DMS 273 treated with DMSO at 0.1 percent for 48 hours (cell line): Measurements from ENCODE around the gene C4orf50.
"Not testable (repeated sequence)": the region's sequence is repeated elsewhere in the genome, so short reads cannot be mapped to it uniquely, and the experiment has no call there.

ENCODE experiments used
- DNase-seq: peaks from one replicate; lab custom pipeline; 2025; lab: John Stamatoyannopoulos, UW

C4orf50 gene

DNA sequence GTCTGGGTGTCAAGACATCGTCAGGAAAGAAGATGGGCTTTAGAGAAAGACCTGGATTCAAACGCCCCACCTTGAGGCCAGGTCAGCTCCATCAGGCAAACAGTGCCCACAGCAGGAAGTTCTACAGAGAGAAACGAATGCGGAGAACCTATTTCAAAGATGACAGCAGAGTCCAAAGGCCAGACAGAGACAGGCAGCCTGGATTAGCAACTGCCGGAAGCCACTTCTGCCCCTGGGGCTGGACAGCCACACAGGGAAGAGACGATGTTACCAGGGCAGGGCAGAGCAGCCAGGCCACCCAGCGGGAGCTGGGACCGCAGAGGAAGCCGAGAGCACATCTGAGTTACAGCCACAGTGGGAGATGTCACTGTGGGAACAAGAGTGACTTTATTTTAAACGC is 1.2 kb downstream of the C4orf50 start:
- no peak for DNase-seq

DNA sequence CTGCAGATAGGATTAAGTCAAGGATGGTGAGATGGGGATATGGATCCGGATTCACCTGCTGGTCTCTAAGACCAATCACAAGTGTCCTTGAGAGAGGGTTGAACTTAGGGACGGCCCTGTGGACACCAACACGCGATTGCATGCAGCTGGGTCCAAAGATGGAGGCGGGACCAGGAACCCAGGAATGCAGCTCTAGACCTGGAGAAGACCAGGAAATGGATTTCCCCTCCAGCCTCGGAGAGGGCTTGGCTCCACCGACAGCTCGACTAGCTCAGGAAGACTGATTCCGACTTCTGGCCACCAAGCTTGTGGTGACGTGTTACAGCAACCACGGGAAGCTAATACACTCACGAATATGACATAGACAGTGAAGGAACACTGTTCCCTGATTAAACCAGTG is 4.7 kb downstream of the C4orf50 start:
- DNase-seq = no peak

DNA sequence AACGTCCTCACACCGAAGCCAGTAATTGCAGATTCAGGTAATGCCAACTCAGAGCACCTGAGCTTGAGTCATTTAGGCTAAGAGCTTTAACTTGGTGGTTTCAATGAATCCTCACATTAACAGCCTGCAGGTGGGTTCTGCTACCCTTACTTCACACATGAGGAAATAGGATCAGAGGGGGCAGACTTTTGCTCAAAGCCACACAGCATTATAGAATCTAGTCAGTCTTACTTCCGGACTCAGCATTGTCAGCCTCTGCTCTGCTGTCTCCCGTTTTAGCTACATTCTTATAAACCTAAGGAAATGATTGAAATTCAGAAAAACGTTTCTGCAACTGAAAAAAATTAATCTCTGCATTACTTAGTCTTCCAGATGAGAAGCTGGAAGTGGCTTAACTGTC is 6.0 kb downstream of the C4orf50 start:
- DNase-seq = no peak

- DNase-seq = no peak
Measured at GRCh38 chr4:6011686-6012085, 6.5 kb downstream of the C4orf50 start.

GRCh38 chr4:6011271-6011671 is 7.0 kb downstream of the C4orf50 start:
- no peak for DNase-seq

DNA sequence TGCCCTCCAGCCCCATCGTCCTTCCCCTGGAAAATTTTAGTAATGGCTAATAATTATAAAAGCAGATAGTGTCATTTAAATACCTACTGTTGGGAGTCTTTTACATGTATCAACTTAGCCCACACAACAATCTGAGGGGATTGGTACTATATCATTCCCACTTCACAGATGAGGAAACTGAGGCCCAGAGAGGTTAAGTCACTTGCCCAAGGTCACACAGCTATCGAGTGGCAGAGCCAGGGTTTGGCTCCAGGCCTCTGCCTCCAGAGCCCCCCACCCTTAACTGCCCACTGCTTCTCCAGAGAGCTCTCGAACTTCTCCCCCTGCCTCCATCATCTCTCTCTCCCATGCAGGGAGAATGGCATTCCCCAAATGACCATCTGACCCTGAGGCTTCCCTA is 7.4 kb downstream of the C4orf50 start:
- no peak for DNase-seq

DNA sequence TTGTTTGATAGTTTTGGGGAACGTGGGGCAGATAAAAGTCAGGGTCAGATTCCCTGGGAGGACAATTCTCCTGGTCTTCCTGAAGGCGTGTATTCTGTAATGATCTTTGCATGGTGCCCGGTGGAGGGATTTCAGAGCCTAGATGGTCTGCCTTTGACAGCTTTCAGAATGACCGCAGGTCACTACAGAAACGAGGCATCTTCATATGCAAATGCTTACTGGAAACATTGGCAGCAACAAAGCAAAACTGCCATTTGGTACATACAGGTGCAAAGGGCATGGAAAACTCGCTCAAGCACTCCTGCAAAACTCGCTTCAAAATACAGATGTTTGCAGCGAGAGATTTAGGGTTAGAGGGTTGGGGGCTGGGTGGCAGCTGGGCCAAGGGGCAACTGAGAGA is 8.8 kb downstream of the C4orf50 start:
- no peak for DNase-seq

- no peak for DNase-seq
Measured at GRCh38 chr4:6008766-6009385, 9.4 kb downstream of the C4orf50 start.

DNA sequence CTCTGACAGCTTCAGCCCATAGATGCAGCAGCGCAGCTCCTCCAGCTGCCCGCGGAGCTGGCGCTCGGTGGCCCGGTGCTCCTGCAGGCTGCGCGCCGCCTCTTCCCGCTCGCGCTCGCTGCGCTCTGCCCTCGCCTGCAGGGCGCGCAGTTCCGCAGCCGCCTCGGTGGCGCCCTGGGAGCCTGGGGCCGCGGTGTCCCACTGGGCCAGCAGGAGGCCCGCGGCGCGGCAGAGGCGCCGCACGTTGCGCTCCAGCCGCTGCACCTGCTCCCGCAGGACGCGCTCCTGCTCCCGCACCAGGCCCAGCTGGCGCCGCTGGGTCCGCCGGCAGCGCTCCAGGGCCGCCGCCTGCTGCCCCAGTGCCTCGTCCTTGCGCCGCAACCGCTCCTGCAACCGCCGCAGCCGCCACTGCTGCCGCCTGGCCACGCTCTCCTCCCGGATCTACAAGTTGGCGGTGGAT is 10.1 kb downstream of the C4orf50 start:
- DNase-seq = no peak

- DNase-seq = no peak
Measured at GRCh38 chr4:6005175-6005574, 13.1 kb downstream of the C4orf50 start.

GRCh38 chr4:6003485-6003884 is 14.7 kb downstream of the C4orf50 start:
- not testable (repeated sequence) for DNase-seq

DNA sequence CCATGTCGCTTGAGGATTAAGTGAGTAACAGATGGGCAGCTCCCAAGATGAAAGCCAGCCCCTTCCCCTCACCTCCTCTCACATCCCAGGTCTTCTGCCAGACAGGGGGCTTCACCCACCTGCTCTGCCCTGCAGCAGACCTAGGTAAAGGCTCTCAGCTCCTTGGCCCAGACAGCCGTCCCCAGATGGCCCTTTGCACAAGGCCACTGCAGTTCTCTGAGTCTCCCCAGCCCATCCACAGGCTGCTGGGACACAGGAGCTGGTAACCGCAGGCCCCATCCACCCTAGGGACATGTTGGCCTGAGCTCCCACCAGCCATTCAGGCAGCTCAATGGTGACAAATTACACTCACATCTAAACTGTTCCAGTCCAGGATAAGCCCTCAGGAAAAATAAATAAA is 15.3 kb downstream of the C4orf50 start:
- no peak for DNase-seq

DNA sequence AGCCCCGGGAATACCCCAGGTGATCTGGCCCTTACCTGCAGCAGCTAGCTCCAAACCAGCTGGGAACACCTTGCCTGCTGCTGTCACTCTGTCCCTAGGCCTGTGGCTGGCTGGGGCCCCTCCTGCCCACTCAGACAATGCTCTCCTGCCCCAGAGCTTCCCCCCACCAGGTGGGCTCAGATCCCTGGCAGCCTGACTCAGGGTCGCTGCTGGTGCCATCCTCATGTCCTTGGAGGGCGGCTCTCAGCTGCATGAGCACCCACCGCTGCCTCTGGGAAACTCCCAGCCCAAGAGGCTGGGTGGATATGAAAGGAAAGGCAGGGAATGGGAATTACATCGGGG is 15.8 kb downstream of the C4orf50 start:
- DNase-seq = no peak

DNA sequence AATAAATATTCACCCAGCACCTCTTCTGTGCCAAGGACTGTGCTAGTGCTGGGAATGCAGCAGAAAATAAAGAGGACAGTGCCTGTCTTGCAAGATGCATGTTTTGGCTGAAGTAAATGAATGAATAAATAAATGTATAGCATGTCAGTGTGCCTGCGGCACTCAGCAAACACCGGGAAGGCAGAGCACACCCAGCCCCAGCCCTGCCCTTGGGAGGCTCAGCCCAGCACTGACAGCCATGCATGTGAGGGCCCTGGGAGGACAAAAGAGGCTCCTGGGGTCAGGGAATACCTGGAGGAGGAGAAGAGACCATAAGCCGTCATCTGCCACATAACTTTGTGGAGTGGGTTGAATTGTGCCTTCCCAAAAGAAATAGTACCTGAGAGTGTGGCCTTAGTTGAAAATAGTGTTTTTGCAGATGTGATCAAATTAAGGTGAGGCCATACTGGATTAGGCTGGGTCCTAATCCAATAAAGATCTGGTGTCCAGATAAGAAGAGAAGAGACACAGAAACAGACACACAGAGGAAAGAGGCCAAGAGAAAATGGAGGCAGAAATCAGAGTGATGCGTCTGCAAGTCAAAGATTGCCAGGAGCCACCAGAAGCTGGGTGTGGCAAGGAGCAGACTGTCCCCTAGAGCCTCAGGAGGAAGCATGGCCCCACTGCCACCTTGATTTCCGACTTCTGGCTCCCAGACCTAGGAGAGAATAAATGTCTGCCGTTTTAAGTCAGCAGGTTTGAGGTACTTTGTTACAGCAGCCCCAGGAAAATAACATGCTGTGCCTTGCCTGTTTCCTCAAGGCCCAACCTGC is 16.3 kb downstream of the C4orf50 start:
- DNase-seq = no peak

DNA sequence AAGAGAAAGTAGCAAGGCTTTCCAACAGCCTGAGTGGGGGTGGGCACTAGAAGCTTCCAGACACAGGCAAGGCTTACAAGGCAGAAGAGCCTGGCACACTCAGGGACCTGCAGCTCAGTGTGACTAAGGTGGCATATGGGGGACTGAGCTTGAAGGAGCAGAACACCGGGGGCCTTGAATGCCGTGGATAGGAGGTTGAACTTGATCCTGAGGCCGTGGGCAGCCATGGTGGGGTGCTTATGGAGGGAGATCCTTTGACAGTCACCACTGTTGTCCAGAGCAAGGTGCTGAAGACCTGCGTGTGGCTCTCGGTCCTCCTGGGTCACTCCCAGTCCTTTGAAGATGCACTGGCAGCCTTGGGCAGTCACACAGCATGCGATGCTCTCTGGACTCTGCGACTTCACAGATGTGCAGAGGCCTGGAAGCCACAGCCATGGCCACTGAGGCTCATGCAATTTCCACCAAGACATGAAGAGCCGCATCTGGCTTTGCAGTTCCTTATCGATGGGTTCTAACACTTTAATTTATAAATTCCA is 18.3 kb downstream of the C4orf50 start:
- no peak for DNase-seq

GRCh38 chr4:5999356-5999755 is 18.9 kb downstream of the C4orf50 start:
- DNase-seq = no peak

DNA sequence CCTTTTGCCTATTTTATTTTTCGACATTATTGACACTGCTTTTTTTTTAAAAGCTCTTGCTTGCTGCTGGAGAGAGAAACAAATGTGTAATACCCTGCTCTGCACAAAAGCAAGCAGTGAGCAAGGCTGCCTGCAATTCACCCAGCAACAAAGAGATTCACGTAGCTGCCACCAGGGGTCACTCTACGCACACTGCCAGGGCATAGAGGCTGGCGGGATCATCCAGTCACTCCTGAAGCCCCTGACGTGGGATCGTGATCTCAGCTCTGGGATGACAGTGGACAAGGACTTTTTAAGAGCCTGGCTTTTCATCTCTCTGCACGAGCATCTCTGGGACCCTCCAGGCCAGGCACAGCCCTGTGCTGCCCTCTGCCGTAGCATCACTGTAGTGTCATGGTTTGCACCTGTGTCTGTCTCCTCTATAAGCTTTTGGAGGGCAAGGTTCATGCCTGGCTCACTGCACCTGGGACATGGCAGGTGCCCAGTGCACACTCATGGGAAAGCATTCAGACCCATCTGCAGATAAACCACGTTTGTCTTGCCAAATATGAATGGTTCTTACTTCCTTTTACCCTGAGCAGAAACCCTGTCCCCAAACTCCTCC is 19.8 kb downstream of the C4orf50 start:
- peak; percentile 4 for DNase-seq

GRCh38 chr4:5996641-5997040 is 21.6 kb downstream of the C4orf50 start:
- DNase-seq = no peak

GRCh38 chr4:5995901-5996623 is 22.2 kb downstream of the C4orf50 start:
- DNase-seq = no peak

GRCh38 chr4:5993876-5994811 is 24.1 kb downstream of the C4orf50 start:
- no peak for DNase-seq

DNA sequence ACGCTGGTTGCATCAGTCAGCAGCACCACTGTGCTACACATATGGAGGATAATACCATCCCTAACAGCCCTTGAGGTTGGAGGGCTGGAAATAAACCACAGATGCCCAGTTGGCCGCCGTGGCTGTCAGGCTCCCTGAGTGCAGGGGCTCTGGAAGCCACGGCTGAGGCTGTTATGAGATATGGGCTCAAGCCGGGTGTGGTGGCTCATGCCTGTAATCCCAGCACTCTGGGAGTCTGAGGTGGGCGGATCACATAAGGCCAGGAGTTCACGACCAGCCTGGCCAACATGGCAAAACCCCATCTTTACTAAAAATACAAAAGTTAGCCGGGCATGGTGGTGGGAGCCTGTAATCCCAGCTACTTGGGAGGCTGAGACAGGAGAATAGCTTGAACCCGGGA is 24.9 kb downstream of the C4orf50 start:
- DNase-seq = not testable (repeated sequence)
